HepG2 (cell line): ENCODE data around the gene GRK4. TPM values are rescaled to one million over a fixed set of nuclear protein-coding genes. Genes with fewer than 3 reads are reported as not detected.

Experiments
- BRF2 ChIP-seq: sonication (generic); formaldehyde crosslinking; IDR thresholded peaks from 2 replicates; pipeline ENCODE4 v1.8.1; 2022; ENCODE audit warnings: mild to moderate bottlenecking, missing genetic modification reagents
- CCAR2 ChIP-seq: fragments of 200-400 bp; formaldehyde crosslinking; optimal IDR thresholded peaks from 2 replicates; pipeline ENCODE3; 2018; ENCODE audit warnings: low read depth, mild to moderate bottlenecking, low read length, moderate library complexity
- CENPX ChIP-seq: sonication (generic); formaldehyde crosslinking; IDR thresholded peaks from 2 replicates; pipeline ENCODE4 v1.9.0; 2021; ENCODE audit warnings: mild to moderate bottlenecking, missing genetic modification reagents, moderate library complexity
- CREM ChIP-seq, 2 experiments: sonication (generic) in 1 of 2; formaldehyde crosslinking in 1 of 2; IDR thresholded peaks; 2 replicates each; pipeline versions ENCODE4 v1.4.0 to v1.6.1; 2016 to 2020; ENCODE audit warnings: antibody characterized with exemption in 1 of 2, mild to moderate bottlenecking in 1 of 2, missing genetic modification reagents in 1 of 2
- GABPB1 ChIP-seq: IDR thresholded peaks from 2 replicates; pipeline ENCODE4 v1.6.1; 2016; ENCODE audit warnings: mild to moderate bottlenecking, missing genetic modification reagents, moderate library complexity, missing compliant biosample characterization
- HMGXB3 ChIP-seq: sonication (generic); formaldehyde crosslinking; IDR thresholded peaks from 2 replicates; pipeline ENCODE4 v1.4.0; 2020; ENCODE audit warnings: missing genetic modification reagents, borderline replicate concordance
- HOXA9 ChIP-seq: sonication (generic); formaldehyde crosslinking; IDR thresholded peaks from 2 replicates; pipeline ENCODE4 v1.8.1; 2022; ENCODE audit warnings: missing genetic modification reagents, mild to moderate bottlenecking, moderate library complexity, borderline replicate concordance
- IRX3 ChIP-seq: sonication (generic); formaldehyde crosslinking; IDR thresholded peaks from 2 replicates; pipeline ENCODE4 v1.8.1; 2023; ENCODE audit warnings: mild to moderate bottlenecking, low read depth, missing genetic modification reagents, borderline replicate concordance
- KDM4B ChIP-seq: sonication (generic); formaldehyde crosslinking; IDR thresholded peaks from 2 replicates; pipeline ENCODE4 v1.4.0; 2020; ENCODE audit warnings: missing genetic modification reagents
- NFE2 ChIP-seq: sonication (generic); formaldehyde crosslinking; IDR thresholded peaks from 2 replicates; pipeline ENCODE4 v1.4.0; 2020; ENCODE audit warnings: missing genetic modification reagents
- POLR2A ChIP-seq, 2 experiments: IDR thresholded peaks; 2 replicates each; pipeline ENCODE4 v1.6.1; 2011; ENCODE audit warnings: low read depth in 2 of 2, low read length in 2 of 2, mild to moderate bottlenecking in 1 of 2, moderate library complexity in 1 of 2; ENCODE audit not compliant: insufficient read depth in 1 of 2
- RCOR2 ChIP-seq: IDR thresholded peaks from 2 replicates; pipeline ENCODE4 v1.6.1; 2016; ENCODE audit warnings: missing biosample characterization, missing genetic modification reagents
- TRIM24 ChIP-seq: sonication (generic); formaldehyde crosslinking; IDR thresholded peaks from 2 replicates; pipeline ENCODE4 v1.8.0; 2022; ENCODE audit warnings: mild to moderate bottlenecking, missing genetic modification reagents
- ZNF292 ChIP-seq: sonication (generic); formaldehyde crosslinking; IDR thresholded peaks from 2 replicates; pipeline ENCODE4 v1.8.1; 2022; ENCODE audit warnings: mild to moderate bottlenecking, low read depth, missing genetic modification reagents, borderline replicate concordance
- ZNF556 ChIP-seq: sonication (generic); formaldehyde crosslinking; IDR thresholded peaks from 2 replicates; pipeline ENCODE4 v1.4.0; 2020; ENCODE audit warnings: mild to moderate bottlenecking, missing genetic modification reagents, borderline replicate concordance
- ZNF788 ChIP-seq: sonication (generic); formaldehyde crosslinking; IDR thresholded peaks from 2 replicates; pipeline ENCODE4 v1.5.0; 2020; ENCODE audit warnings: mild to moderate bottlenecking, missing genetic modification reagents, borderline replicate concordance
- polyA plus RNA-seq, 8 experiments: library from polyadenylated mRNA; depleted of rRNA in 3 of 8; stranded (reverse) in 7 of 8; unstranded in 1 of 8; fragments of >200 nt; fragmentation: Illumina TruSeq in 4 of 8; extraction: Trizol in 4 of 8; gene quantifications; 2 replicates each; pipeline versions ENCODE4 v1.2.1 to v1.2.3, GENCODE V29; 2011 to 2016; ENCODE audit warnings: low read depth in 4 of 8, missing spikeins in 1 of 8, mixed read lengths in 1 of 8; ENCODE audit not compliant: insufficient read depth in 1 of 8
- total RNA-seq, 5 experiments: library from RNA; depleted of rRNA; stranded (reverse); fragments of >200 nt; fragmentation: Illumina TruSeq; extraction: Trizol; gene quantifications; 2 replicates each; pipeline ENCODE4 v1.2.3, GENCODE V29; 2016; ENCODE audit warnings: low read depth in 1 of 5
- TF ChIP-seq, protein P1 (sequence below): sonication (generic); formaldehyde crosslinking; conservative IDR thresholded peaks from 2 replicates; pipeline ENCODE4 v1.4.0; 2020; ENCODE audit warnings: missing genetic modification reagents
- TF ChIP-seq, protein P2 (sequence below): sonication (generic); formaldehyde crosslinking; IDR thresholded peaks from 2 replicates; pipeline ENCODE4 v1.5.0; 2020; ENCODE audit warnings: missing genetic modification reagents

The GRK4 gene
- total and polyA plus RNA-seq, 2 of the 13 experiments (the other 11 are each of a cell fraction or from before 2014, with no cell fraction given): 1.8 to 2.0 TPM

GRCh38 chr4:2934813-2935761, 28.3 kb upstream of the GRK4 start (continued):
- TF ChIP-seq KDM4B (CRISPR knock-in tag) (peak; percentile 19; the same call in 1 of the 2 replicates), POLR2A (IDR thresholded peaks at IDR 0.05; ENCODE audit: insufficient read depth in 1 of 2, low read depth in 2 of 2, low read length in 2 of 2) (peak in 1 of 2 experiments; percentile 79; a peak in 2 of 4 replicates), ZNF292 (CRISPR knock-in tag) (no peak), GABPB1 (CRISPR knock-in tag) (peak; percentile 96), IRX3 (no peak), BRF2 (CRISPR knock-in tag) (no peak), ZNF788 (CRISPR knock-in tag) (peak; percentile 76; the same call in 1 of the 2 replicates), TRIM24 (no peak), CREM (IDR thresholded peaks at IDR 0.05) (peak; percentile 54; the same call in 1 of the 2 replicates), CREM (CRISPR knock-in tag; IDR thresholded peaks at IDR 0.05) (no peak), HOXA9 (CRISPR knock-in tag) (no peak), CCAR2 (no peak), ZNF556 (CRISPR knock-in tag) (no peak), CENPX (CRISPR knock-in tag) (no peak), HMGXB3 (CRISPR knock-in tag) (no peak), RCOR2 (no peak), NFE2 (no peak)
- TF ChIP-seq, protein P1, sequence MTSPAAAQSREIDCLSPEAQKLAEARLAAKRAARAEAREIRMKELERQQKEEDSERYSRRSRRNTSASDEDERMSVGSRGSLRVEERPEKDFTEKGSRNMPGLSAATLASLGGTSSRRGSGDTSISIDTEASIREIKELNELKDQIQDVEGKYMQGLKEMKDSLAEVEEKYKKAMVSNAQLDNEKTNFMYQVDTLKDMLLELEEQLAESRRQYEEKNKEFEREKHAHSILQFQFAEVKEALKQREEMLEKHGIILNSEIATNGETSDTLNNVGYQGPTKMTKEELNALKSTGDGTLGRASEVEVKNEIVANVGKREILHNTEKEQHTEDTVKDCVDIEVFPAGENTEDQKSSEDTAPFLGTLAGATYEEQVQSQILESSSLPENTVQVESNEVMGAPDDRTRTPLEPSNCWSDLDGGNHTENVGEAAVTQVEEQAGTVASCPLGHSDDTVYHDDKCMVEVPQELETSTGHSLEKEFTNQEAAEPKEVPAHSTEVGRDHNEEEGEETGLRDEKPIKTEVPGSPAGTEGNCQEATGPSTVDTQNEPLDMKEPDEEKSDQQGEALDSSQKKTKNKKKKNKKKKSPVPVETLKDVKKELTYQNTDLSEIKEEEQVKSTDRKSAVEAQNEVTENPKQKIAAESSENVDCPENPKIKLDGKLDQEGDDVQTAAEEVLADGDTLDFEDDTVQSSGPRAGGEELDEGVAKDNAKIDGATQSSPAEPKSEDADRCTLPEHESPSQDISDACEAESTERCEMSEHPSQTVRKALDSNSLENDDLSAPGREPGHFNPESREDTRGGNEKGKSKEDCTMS (CRISPR knock-in tag): no peak
- TF ChIP-seq, protein P2, sequence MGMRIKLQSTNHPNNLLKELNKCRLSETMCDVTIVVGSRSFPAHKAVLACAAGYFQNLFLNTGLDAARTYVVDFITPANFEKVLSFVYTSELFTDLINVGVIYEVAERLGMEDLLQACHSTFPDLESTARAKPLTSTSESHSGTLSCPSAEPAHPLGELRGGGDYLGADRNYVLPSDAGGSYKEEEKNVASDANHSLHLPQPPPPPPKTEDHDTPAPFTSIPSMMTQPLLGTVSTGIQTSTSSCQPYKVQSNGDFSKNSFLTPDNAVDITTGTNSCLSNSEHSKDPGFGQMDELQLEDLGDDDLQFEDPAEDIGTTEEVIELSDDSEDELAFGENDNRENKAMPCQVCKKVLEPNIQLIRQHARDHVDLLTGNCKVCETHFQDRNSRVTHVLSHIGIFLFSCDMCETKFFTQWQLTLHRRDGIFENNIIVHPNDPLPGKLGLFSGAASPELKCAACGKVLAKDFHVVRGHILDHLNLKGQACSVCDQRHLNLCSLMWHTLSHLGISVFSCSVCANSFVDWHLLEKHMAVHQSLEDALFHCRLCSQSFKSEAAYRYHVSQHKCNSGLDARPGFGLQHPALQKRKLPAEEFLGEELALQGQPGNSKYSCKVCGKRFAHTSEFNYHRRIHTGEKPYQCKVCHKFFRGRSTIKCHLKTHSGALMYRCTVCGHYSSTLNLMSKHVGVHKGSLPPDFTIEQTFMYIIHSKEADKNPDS (CRISPR knock-in tag): no peak
